ENCODE measurements around the gene CAVIN1.

Gene CAVIN1

DNA sequence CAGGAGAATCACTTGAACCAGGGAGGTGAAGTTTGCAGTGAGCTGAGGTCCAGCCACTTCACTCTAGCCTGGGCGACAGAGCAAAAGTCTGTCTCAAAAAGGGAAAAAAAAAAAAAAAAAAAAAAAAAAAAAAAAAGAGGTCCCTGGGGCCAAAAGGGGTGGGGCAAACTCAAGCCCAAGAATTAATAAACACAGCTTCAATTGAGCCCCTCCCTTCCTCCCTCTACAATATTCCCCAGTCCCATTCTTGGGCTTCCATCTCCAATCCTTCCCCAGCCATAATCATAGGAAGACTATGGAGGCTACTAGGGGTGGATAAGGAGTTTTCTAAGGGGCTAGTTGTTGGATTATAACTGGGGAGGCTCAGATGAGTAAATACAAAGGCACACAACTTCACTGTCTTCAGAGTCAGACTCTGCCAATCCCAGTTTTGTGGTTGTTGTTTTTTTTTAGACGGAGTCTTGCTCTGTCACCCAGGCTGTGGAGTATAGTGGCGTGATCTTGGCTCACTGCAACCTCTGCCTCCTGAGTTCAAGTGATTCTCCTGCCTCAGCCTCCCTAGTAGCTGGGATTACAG, 9.5 kb downstream of the CAVIN1 start:
- Histone ChIP-seq H3K9me2 (replicated peaks; ENCODE audit: insufficient read depth, low read length) (no peaks in the 10 kb centered on the region), H3K27me3 (ENCODE audit: low read length) (no peaks in the 10 kb centered on the region), H3K4me2 (ENCODE audit: low read depth, low read length, poor library complexity, severe bottlenecking) (no peak overlapping the region), H3K4me3 (ENCODE audit: insufficient read depth, low read length, poor library complexity, severe bottlenecking) (no peak overlapping the region), H2AFZ (ENCODE audit: low read depth, low read length, severe bottlenecking) (no peak overlapping the region), H3F3A (ENCODE audit: insufficient read depth) (no peaks in the 10 kb centered on the region), H3K9me3 (ENCODE audit: insufficient read depth, low read length) (no peaks in the 10 kb centered on the region), H3K79me2 (ENCODE audit: insufficient read depth, low read length) (no peaks in the 10 kb centered on the region), H3K36me3 (ENCODE audit: low read length) (no peaks in the 10 kb centered on the region), H3K9ac (ENCODE audit: low read length) (no peak overlapping the region), H4K20me1 (ENCODE audit: low read depth, low read length) (no peaks in the 10 kb centered on the region), H3K27ac (ENCODE audit: low read depth, low read length) (no peak overlapping the region)
- TF ChIP-seq EZH2phosphoT487 (conservative IDR thresholded peaks at IDR 0.05; ENCODE audit: low read length): no peak
- TF ChIP-seq, protein P1, sequence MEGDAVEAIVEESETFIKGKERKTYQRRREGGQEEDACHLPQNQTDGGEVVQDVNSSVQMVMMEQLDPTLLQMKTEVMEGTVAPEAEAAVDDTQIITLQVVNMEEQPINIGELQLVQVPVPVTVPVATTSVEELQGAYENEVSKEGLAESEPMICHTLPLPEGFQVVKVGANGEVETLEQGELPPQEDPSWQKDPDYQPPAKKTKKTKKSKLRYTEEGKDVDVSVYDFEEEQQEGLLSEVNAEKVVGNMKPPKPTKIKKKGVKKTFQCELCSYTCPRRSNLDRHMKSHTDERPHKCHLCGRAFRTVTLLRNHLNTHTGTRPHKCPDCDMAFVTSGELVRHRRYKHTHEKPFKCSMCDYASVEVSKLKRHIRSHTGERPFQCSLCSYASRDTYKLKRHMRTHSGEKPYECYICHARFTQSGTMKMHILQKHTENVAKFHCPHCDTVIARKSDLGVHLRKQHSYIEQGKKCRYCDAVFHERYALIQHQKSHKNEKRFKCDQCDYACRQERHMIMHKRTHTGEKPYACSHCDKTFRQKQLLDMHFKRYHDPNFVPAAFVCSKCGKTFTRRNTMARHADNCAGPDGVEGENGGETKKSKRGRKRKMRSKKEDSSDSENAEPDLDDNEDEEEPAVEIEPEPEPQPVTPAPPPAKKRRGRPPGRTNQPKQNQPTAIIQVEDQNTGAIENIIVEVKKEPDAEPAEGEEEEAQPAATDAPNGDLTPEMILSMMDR (IDR thresholded peaks at IDR 0.05; ENCODE audit: insufficient read depth, low read length, poor library complexity, severe bottlenecking): no peak

DNA sequence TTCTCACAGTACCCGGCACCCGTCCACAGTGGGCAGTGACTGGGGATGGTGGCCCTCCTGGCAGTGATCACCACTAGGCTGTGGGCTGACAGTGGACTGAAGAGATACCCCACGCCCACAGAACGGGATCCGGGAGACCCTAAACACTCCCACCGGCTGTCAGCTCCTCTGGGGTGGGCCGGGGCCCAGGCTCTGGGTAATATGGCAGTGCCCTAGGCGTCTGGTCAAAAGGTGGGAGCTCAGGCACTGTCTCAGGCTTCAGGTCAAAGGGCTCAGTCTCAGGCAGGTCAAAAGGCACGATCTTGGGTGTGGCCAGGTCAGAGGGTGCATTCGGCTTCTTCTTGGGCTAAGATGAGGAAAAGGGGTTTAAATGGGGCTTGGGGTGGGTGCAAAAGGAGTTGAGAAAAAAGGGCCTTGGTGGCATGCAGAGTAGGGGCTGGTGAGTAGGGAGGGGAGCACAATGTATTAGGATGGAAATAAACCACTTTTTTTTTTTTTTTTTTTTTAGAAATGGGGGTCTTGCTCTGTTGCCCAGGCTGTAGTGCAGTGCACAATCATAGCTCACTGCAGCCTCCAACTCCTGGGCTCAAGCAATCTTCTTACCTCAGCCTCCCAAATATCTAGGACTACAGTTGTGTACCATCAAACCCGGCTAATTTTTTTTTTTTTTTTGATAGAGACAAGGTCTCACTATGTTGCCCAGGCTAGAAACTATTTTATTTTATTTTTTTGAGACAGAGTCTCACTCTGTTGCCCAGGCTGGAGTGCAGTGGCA, 11.0 kb downstream of the CAVIN1 start:
- H3K36me3 ChIP-seq (ENCODE audit: low read length): no peaks in the 10 kb centered on the region
- no peak overlapping the region for H2AFZ ChIP-seq (ENCODE audit: low read depth, low read length, severe bottlenecking)
- H4K20me1 ChIP-seq (ENCODE audit: low read depth, low read length): no peaks in the 10 kb centered on the region
- H3K27ac ChIP-seq (ENCODE audit: low read depth, low read length): no peak overlapping the region
- H3K27me3 ChIP-seq (ENCODE audit: low read length): no peaks in the 10 kb centered on the region
- no peak overlapping the region for H3K4me3 ChIP-seq (ENCODE audit: insufficient read depth, low read length, poor library complexity, severe bottlenecking)
- no peaks in the 10 kb centered on the region for H3K79me2 ChIP-seq (ENCODE audit: insufficient read depth, low read length)
- H3K9me3 ChIP-seq (ENCODE audit: insufficient read depth, low read length): no peaks in the 10 kb centered on the region
- H3K4me2 ChIP-seq (ENCODE audit: low read depth, low read length, poor library complexity, severe bottlenecking): no peak overlapping the region
- H3K9ac ChIP-seq (ENCODE audit: low read length): no peak overlapping the region
- TF ChIP-seq, protein P1 (IDR thresholded peaks at IDR 0.05; ENCODE audit: insufficient read depth, low read length, poor library complexity, severe bottlenecking): no peak
- TF ChIP-seq EZH2phosphoT487 (conservative IDR thresholded peaks at IDR 0.05; ENCODE audit: low read length): no peak
- H3K9me2 ChIP-seq (replicated peaks; ENCODE audit: insufficient read depth, low read length): no peaks in the 10 kb centered on the region
- no peaks in the 10 kb centered on the region for H3F3A ChIP-seq (ENCODE audit: insufficient read depth)

DNA sequence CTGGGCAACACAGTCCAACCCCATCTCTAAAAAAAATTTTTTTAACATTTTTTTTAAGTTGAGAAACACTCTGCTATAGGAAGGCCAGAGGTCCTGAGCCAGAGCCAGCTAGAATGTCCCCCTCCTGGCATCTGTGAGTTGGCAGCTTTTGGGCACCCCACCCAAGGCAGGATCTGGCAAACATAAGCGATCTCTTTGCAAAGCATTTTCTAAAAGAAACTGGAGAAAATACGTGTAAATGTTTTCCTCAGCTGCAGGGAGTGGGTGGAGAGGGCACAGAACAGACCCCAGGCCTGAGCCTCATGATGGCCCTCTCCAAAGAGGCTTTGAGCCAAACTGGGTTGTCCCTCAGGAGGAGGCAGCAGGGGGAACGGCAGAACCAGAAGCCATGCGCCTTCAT, 11.7 kb downstream of the CAVIN1 start:
- Histone ChIP-seq H3K9me2 (replicated peaks; ENCODE audit: insufficient read depth, low read length) (no peaks in the 10 kb centered on the region), H3K4me2 (ENCODE audit: low read depth, low read length, poor library complexity, severe bottlenecking) (no peak overlapping the region), H3F3A (ENCODE audit: insufficient read depth) (no peaks in the 10 kb centered on the region), H3K9ac (ENCODE audit: low read length) (no peak overlapping the region), H3K36me3 (ENCODE audit: low read length) (no peaks in the 10 kb centered on the region), H3K79me2 (ENCODE audit: insufficient read depth, low read length) (no peaks in the 10 kb centered on the region), H3K27ac (ENCODE audit: low read depth, low read length) (no peak overlapping the region), H3K27me3 (ENCODE audit: low read length) (no peaks in the 10 kb centered on the region), H4K20me1 (ENCODE audit: low read depth, low read length) (no peaks in the 10 kb centered on the region), H3K9me3 (ENCODE audit: insufficient read depth, low read length) (no peaks in the 10 kb centered on the region), H3K4me3 (ENCODE audit: insufficient read depth, low read length, poor library complexity, severe bottlenecking) (no peak overlapping the region), H2AFZ (ENCODE audit: low read depth, low read length, severe bottlenecking) (no peak overlapping the region)
- no peak for TF ChIP-seq EZH2phosphoT487 (conservative IDR thresholded peaks at IDR 0.05; ENCODE audit: low read length)
- TF ChIP-seq, protein P1 (IDR thresholded peaks at IDR 0.05; ENCODE audit: insufficient read depth, low read length, poor library complexity, severe bottlenecking): no peak

All from SU-DHL-6 (cell line).